ENCODE data around the gene CAMK2N1. TPM values are rescaled to one million over a fixed set of nuclear protein-coding genes. Genes with fewer than 3 reads are reported as not detected.
A peak's percentile ranks its signal among the peaks of the same experiment; 100 is the strongest.

The CAMK2N1 gene
- total RNA-seq, 4 donors from 2014 or later, result 74.3 to 126 (median 85.9) TPM

DNA sequence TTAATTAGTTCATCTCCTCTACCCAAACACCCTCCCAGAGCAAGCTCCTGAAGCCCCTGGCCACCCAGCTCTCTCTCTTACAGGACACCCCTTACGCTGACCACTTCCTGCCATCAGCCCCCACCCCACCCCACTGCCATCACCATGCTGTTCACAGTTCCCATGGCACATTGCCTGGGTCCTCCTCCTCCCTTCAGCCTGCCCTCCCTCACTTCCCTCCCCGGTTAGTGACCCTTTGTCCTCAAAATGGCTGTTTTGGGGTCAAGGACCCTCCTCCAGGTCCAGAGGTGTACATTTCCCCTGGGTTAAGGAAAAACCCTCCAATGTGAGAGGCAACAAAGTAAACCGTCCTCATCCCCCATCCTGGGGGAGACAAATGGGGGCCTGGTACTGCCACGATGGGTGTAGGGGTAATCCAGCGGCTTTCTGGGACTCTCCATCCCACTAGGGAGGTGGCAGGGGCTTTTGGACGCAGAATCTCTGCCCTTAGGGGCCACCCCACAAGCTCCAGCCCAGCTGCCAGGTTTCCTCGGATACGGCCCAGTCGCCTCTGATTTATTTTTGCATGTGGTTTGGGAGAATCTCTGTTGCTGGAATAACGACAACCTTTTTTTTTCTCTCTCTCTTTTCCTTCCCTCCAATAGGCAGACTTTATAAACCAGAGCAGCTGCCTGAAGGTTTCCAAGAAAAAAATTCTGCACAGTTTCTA lies 8.5 kb downstream of the CAMK2N1 start:
- H3K27ac ChIP-seq, result peak overlapping the region; percentile 79 to 92 (median 86)
- in situ Hi-C loops (cut with MboI; ENCODE audit: low pct_ligation_motif_present in 1 of 4, low pct_unique_long_range_greater_than_20kb in 1 of 4, low sequenced_read_pairs in 3 of 4), result no loop called here
- 20 to 38% methylated on average over 1 to 10 of the region's 10 CpGs for WGBS, 2 donors (ENCODE audit: low coverage in 1 of 2)
- no peaks in the 10 kb centered on the region for H3K9me3 ChIP-seq
- DNase-seq, result no peak
- H3K4me3 ChIP-seq, result no peak overlapping the region
- TF ChIP-seq POLR2A (IDR thresholded peaks at IDR 0.05), result no peak
- TF ChIP-seq, protein P1, sequence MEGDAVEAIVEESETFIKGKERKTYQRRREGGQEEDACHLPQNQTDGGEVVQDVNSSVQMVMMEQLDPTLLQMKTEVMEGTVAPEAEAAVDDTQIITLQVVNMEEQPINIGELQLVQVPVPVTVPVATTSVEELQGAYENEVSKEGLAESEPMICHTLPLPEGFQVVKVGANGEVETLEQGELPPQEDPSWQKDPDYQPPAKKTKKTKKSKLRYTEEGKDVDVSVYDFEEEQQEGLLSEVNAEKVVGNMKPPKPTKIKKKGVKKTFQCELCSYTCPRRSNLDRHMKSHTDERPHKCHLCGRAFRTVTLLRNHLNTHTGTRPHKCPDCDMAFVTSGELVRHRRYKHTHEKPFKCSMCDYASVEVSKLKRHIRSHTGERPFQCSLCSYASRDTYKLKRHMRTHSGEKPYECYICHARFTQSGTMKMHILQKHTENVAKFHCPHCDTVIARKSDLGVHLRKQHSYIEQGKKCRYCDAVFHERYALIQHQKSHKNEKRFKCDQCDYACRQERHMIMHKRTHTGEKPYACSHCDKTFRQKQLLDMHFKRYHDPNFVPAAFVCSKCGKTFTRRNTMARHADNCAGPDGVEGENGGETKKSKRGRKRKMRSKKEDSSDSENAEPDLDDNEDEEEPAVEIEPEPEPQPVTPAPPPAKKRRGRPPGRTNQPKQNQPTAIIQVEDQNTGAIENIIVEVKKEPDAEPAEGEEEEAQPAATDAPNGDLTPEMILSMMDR (IDR thresholded peaks at IDR 0.05), result no peak
- TF ChIP-seq EP300 (IDR thresholded peaks at IDR 0.05; ENCODE audit: low read depth), result no peak
- TF ChIP-seq POLR2AphosphoS5 (IDR thresholded peaks at IDR 0.05), result no peak
- intact Hi-C loops (cut with DNase I; ENCODE audit: low total_unique reads), result no loop called here
- H3K4me1 ChIP-seq, result peaks cover 29 to 93% (median 83%) of the 10 kb centered on the region in 4 donors
- no peaks in the 10 kb centered on the region for H3K36me3 ChIP-seq
- H3K27me3 ChIP-seq, result peaks cover 7% of the 10 kb centered on the region

DNA sequence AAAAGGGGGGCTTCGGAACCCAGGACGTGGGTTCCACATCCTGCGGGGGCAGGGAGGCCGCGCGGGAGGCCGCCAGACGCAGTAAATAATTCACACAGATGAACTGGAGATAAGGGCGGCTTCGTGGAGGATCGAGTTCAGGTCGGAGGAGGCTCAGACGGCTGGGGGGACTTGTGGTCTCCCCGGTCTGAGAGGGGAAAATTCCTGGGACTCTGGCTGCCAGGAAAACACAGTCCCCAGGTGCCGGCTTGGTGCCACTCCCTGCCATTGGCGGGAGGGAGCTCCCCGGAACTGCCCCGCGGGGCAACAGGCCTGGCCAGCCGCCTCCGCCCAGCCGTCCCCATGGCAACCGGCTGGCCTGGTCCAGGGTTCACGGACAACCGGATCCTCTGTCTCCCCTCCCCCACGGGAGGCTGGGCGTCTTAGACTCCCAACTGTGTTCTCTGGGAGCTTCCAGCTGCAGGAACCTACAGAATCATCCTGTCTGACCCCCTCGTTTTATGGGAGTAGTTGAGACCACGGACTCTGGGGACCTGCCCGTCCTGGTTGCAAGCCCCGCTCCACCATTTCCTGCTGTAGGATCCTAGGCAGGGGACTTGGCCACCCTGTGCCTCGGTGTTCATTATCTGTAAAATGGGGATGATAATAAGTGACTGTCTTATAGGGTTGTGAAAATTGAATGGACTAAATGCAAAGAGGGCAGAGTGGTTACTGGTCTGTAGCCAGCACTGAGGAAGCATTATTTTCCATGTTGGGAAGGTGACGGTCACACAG lies 9.6 kb downstream of the CAMK2N1 start:
- Histone ChIP-seq H3K27me3 (peaks cover 7% of the 10 kb centered on the region), H3K4me1 (peaks cover 26 to 83% (median 72%) of the 10 kb centered on the region in 4 donors), H3K27ac (peak overlapping the region; percentile 79 to 92 (median 86)), H3K36me3 (no peaks in the 10 kb centered on the region), H3K4me3 (peak overlapping the region in 3 of 4 donors; percentile 13 to 45 (median 21)), H3K9me3 (no peaks in the 10 kb centered on the region)
- in situ Hi-C loops (cut with MboI; ENCODE audit: low pct_ligation_motif_present in 1 of 4, low pct_unique_long_range_greater_than_20kb in 1 of 4, low sequenced_read_pairs in 3 of 4), result no loop called here
- intact Hi-C loops (cut with DNase I; ENCODE audit: low total_unique reads), result no loop called here
- TF ChIP-seq POLR2AphosphoS5 (IDR thresholded peaks at IDR 0.05) (peak; percentile 29 to 80 (median 74)), EP300 (IDR thresholded peaks at IDR 0.05; ENCODE audit: low read depth) (peak; percentile 48), POLR2A (IDR thresholded peaks at IDR 0.05) (peak; percentile 76)
- TF ChIP-seq, protein P1 (IDR thresholded peaks at IDR 0.05), result no peak
- peak; percentile 96 for DNase-seq
- WGBS, 2 donors (ENCODE audit: low coverage in 1 of 2), result 19 to 60% methylated on average over 1 to 31 of the region's 33 CpGs

DNA sequence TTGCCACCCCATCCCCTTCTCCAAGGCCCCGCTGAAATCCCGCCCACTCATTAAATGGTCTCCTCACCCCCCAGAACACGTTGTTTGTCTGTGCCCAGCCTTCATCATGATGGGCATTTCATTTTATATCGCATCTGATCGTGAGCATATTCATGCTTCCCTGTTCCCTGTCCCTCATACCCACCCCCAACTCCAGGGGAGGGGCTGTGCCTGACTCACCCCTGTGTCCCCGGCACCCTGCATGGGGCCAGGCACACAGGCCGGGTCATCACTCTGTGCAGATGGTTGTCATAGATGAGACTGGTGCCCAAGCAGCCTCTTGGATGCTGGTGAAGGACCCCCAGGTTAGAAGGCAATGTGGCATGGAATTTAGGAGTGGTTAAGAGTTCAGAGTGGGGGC lies 11.0 kb downstream of the CAMK2N1 start:
- no peak overlapping the region for H3K4me3 ChIP-seq
- peaks cover 7% of the 10 kb centered on the region for H3K27me3 ChIP-seq
- H3K9me3 ChIP-seq, result no peaks in the 10 kb centered on the region
- H3K4me1 ChIP-seq, result peaks cover 26 to 75% (median 64%) of the 10 kb centered on the region in 4 donors
- in situ Hi-C loops (cut with MboI; ENCODE audit: low pct_ligation_motif_present in 1 of 4, low pct_unique_long_range_greater_than_20kb in 1 of 4, low sequenced_read_pairs in 3 of 4) (no loop called here), intact Hi-C loops (cut with DNase I; ENCODE audit: low total_unique reads) (no loop called here)
- H3K36me3 ChIP-seq, result no peaks in the 10 kb centered on the region
- TF ChIP-seq POLR2A (IDR thresholded peaks at IDR 0.05) (no peak), POLR2AphosphoS5 (IDR thresholded peaks at IDR 0.05) (no peak), EP300 (IDR thresholded peaks at IDR 0.05; ENCODE audit: low read depth) (no peak)
- TF ChIP-seq, protein P1 (IDR thresholded peaks at IDR 0.05), result no peak
- H3K27ac ChIP-seq, result peak overlapping the region; percentile 79 to 92 (median 86)
- peak; percentile 45 for DNase-seq
- WGBS, 2 donors (ENCODE audit: low coverage in 1 of 2), result 54% methylated on average over 7 of the region's 7 CpGs; no CpG with 5 or more reads in 1 of the 2 donors

DNA sequence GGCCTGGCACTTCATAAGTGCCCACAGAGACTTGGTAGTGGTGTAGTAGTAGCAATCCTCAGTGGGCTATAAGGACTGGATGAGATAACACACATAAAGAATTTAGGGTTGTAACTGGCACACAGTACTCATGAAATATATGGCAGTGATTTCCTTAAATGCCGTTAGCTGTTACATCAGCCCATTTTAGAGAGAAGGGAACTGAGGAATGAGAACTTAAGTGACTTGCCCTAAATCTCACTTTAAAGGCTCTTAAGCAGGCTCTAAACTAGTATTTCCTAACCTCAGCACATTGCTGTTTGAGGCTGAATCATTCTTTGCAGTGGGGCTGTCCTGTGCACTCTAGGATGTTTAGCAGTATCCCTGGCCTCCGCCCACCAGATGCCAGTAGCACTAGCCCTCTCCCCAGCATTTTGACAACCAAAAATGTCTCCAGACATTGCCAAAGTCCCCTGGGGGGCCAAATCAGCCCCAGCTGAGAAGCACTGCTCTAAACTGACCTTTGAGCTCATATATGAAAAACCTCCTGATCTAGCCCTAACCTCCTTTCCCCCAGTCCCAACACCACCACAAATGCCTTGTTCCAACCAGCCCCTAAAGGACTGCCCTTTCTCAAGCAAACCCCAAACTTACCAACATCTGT lies 11.6 kb downstream of the CAMK2N1 start:
- intact Hi-C loops (cut with DNase I; ENCODE audit: low total_unique reads), result no loop called here

More for the DNA sequence above, 11.6 kb downstream of the CAMK2N1 start:
- H3K4me1 ChIP-seq, result peaks cover 26 to 70% (median 60%) of the 10 kb centered on the region in 4 donors
- peaks cover 7% of the 10 kb centered on the region for H3K27me3 ChIP-seq
- H3K9me3 ChIP-seq, result no peaks in the 10 kb centered on the region
- no peak overlapping the region for H3K4me3 ChIP-seq
- no peak for DNase-seq
- H3K36me3 ChIP-seq, result no peaks in the 10 kb centered on the region
- WGBS, 2 donors (ENCODE audit: low coverage in 1 of 2), result 50 to 63% methylated on average over 1 to 2 of the region's 2 CpGs
- peak overlapping the region; percentile 79 to 92 (median 86) for H3K27ac ChIP-seq
- in situ Hi-C loops (cut with MboI; ENCODE audit: low pct_ligation_motif_present in 1 of 4, low pct_unique_long_range_greater_than_20kb in 1 of 4, low sequenced_read_pairs in 3 of 4), result no loop called here
- TF ChIP-seq EP300 (IDR thresholded peaks at IDR 0.05; ENCODE audit: low read depth) (no peak), POLR2AphosphoS5 (IDR thresholded peaks at IDR 0.05) (no peak), POLR2A (IDR thresholded peaks at IDR 0.05) (no peak)
- TF ChIP-seq, protein P1 (IDR thresholded peaks at IDR 0.05), result no peak

Measured in transverse colon (tissue), 4 donors.